NCI-H2171 (cell line): ENCODE results near the gene RMRP.

Source experiments
- DNase-seq: peaks from one replicate; lab custom pipeline; 2025; lab: John Stamatoyannopoulos, UW

The RMRP gene

DNA sequence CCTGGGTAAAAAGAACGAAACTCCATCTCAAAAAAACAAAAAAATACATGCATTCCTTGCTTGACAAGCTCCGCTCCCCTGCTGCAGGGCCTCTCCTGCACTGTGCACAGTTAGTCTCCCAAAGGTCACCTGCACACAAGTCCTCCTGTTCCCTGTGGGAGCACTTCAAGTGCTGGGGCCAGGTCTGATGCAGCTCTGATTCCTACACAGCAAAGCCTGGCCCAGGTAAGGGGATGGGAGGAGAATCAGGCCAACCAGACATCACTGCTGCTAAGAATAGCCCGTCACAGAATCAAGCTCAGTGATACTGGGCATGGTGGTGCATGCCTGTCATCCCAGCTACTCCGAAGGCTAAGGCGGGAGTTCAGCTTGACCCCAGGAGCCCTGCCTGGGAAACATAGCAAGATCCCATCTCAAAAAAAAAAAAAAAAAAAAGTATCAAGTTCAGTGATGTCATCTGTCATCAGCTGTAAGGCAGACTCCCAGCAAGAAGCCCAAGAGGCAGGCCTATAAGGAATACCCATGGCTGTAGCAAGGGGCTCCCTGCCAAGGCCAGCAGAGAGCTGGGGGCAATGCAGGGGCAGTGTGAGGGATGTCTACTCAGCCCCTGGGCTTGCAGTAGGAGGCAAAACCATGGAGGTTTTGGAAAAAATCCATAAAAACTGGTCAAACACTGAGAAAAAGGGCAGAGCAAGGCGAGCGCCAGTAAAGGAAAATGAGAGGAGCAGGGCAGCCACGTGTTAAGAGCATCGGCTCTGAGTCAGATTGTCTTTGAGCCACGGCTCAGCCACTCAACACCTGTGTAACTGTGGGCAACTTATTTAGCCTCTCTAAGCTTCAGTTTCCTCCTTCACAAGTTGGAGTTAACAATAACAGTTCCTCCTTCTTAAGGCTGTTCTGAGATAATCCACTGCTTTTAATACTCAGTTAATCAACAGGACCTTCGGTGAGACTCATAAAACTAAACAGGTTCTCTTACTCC, 28.7 kb upstream of the RMRP start:
- DNase-seq: no peak

DNA sequence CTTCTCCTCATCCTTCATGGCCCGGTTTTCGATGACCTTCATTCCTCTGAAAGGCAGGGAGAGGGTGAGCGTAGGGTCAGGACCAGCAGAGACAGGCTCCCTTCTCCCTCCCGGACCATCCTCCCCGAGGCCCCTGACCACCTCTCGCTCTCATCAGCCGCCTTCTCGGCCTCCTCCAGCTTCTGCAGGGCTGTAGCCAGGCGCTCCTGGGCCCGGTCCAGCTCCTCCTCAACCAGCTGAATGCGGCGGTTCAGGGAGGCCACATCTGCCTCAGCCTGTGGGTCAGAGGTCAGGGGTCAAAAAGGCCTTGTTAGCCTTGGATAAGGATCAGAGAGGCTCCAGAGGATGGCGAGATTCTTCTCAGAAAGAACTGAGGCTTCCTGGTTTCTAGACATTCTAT, 27.7 kb upstream of the RMRP start:
- no peak for DNase-seq

DNA sequence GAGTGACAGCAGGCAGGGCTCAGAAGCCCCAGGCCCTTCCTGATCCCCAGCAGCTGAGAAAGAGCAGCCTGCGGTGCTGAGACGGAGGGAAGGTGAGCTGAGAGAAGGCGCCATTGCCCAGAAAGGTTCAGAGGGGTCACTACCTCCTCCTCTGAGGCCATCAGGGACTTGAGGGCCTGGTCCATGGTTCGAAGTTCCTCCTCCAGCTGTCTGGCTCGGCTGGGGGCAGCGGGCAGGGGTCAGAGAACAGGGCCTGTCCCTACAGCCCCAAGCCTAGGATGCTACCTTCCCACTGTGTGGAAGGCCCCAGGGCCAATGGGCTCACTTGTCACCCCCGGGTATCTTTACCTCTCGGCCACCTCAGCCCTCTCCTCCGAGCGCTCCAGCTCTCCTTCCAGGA, 27.1 kb upstream of the RMRP start:
- no peak for DNase-seq

DNA sequence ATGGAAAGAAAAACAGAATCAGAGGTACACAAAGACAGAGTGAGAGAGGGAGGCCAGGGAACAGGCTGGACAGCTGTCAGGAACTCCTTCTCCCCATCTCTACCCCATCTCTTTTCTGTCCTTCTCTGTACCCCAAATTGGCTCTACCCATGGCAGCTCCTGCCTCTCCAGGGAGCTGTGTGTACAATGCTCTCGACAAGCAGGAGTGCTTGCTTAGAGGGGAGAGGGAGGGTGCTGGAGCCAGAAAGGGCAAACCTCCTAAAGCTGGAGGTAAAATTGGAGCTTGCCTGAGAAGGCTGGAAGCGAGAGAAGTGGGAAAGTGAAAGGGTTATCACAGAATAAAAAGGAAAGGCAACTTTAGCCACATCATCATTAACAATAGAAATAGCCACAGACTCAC, 25.5 kb upstream of the RMRP start:
- no peak for DNase-seq

DNA sequence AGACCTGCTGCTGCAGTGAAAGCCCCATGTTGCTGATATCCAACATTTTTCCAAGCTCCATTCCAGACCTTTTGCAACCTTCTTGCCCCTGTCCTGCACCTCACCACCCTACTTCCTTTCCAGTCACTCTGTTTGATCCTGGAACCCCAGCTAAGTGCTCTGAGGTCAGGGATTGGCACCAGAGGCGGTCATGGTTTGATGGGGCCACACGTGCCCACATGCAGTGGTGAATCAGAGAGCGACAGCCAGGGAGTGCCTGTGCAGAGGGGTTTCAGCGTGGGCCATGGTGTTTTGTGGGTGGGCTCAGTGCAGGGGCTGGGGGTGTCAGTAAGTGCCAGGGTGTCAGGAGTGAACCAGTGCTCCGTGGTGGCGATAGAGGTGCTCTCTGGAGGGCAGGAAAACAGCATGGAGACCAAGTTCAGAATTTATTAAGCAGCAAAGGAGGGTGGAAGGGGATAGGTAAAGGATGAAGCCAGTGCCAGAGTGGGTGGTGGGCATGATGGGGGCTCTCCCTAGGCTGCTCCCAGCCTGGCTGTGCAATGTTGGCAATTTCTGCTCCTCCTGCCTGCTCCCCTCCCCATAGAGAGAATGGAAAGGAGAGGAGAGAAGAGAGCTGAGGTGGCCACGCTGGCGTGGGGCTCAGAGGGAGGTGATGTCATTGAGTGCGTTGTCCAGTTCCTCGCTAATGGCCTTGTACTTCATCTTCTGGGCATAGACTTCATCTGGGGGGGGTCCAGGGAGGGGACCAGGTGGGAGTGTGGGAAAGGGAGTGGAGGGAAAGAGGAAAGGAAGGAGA, 24.9 kb upstream of the RMRP start:
- no peak for DNase-seq

DNA sequence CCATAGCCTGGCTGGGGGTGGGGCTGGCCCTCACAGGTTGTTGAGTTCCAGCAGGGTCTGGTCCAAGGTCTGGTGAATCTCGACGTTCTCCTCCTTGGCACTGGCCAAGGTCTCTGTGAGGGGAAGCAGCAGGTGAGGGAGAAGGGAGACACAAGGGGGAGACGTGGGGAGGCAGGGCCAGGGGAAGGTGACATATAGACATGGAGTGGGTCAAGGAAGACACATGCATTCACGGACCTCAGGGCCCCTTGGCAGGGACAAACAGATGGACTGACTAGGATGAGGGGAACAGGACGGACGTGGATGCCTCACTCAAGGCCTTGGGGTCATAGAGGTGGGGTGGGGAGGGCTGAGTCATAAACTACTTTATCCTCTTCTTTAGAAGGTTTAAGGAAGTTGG, 24.2 kb upstream of the RMRP start:
- DNase-seq: no peak

DNA sequence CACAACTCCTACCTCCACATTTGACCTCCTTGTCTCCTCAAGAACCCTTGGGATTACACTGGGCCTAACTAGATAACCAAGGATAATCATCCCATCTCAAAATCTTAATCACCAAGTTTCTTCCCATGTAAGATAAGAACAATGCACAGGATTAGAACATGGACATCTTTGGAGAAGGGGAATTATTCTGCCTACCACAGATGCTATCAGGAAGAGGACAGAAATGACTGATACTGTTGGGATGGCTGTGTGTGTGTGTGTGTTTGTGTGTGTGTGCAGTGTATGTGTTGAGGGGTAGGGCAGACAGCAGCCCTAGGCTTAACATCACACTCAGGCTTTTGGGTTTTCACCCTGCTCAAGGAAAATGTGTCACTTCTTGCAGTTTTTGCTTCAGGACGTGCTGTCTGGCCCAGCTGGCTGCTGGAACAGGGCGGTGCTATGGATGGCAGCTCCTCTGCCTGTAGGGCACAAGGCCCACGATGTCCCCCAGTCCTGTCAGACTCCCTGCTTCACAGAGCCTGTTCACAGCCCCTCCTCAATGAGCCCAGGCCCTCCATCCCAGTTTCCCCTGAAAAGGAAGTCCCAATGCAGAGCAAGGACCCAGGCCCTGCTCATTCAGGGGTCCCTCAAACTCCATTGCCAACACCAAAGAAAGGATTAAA, 23.7 kb upstream of the RMRP start:
- DNase-seq: no peak

DNA sequence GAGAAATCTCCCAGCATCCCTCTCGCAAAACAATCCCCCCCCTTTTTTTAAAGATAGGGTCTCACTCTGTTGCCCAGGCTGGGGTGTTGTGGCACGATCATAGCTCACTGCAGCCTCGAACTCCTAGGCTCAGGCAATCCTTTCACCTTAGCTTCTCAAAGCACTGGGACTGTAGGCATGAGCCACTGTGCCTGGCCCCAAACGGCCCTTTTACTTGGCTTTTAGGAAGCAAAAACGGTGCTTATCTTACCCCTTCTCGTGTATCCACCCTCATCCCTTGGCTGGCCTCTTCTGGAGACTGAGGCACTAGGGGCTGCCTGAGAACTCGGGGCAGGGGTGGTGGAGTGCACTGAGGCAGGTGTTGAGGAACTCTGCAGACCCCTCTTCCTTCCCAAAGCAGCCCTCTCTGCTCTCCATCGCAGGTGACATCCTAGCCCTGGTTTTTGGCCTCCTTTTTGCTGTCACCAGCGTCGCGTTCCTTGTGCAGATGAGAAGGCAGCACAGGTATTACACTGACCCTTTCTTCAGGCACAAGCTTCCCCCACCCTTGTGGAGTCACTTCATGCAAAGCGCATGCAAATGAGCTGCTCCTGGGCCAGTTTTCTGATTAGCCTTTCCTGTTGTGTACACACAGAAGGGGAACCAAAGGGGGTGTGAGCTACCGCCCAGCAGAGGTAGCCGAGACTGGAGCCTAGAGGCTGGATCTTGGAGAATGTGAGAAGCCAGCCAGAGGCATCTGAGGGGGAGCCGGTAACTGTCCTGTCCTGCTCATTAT, 22.7 kb upstream of the RMRP start:
- no peak for DNase-seq

DNA sequence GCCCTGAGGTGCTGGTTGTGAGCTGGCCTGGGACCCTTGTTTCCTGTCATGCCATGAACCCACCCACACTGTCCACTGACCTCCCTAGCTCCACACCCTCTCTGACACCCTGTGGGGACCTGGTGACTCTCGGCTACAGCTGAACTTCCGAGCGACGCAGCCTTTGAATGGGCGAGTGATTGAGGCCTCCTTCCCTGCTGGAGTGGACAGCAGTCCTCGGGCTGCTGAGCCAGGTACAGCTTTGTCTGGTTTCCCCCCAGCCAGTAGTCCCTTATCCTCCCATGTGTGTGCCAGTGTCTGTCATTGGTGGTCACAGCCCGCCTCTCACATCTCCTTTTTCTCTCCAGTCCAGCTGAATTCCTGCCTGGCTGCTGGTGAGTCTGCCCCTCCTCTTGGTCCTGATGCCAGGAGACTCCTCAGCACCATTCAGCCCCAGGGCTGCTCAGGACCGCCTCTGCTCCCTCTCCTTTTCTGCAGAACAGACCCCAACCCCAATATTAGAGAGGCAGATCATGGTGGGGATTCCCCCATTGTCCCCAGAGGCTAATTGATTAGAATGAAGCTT, 22.0 kb upstream of the RMRP start:
- no peak for DNase-seq

DNA sequence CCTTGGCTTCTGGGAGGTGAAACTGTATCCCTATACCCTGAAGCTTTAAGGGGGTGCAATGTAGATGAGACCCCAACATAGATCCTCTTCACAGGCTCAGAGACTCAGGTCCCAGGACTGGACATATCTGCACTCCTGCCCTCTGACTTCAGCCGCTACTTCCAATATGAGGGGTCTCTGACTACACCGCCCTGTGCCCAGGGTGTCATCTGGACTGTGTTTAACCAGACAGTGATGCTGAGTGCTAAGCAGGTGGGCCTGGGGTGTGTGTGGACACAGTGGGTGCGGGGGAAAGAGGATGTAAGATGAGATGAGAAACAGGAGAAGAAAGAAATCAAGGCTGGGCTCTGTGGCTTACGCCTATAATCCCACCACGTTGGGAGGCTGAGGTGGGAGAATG, 21.3 kb upstream of the RMRP start:
- no peak for DNase-seq

DNA sequence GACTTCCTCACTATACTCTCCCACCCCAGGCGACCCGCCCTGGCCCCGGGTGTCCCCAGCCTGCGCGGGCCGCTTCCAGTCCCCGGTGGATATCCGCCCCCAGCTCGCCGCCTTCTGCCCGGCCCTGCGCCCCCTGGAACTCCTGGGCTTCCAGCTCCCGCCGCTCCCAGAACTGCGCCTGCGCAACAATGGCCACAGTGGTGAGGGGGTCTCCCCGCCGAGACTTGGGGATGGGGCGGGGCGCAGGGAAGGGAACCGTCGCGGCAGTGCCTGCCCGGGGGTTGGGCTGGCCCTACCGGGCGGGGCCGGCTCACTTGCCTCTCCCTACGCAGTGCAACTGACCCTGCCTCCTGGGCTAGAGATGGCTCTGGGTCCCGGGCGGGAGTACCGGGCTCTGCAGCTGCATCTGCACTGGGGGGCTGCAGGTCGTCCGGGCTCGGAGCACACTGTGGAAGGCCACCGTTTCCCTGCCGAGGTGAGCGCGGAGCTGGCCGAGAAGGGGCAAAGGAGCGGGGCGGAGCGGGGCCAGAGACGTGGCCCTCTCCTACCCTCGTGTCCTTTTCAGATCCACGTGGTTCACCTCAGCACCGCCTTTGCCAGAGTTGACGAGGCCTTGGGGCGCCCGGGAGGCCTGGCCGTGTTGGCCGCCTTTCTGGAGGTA, 18.0 kb upstream of the RMRP start:
- no peak for DNase-seq

DNA sequence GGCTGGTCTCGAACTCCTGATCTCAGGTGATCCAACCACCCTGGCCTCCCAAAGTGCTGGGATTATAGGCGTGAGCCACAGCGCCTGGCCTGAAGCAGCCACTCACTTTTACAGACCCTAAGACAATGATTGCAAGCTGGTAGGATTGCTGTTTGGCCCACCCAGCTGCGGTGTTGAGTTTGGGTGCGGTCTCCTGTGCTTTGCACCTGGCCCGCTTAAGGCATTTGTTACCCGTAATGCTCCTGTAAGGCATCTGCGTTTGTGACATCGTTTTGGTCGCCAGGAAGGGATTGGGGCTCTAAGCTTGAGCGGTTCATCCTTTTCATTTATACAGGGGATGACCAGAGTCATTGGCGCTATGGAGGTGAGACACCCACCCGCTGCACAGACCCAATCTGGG, 17.4 kb upstream of the RMRP start:
- DNase-seq: no peak

DNA sequence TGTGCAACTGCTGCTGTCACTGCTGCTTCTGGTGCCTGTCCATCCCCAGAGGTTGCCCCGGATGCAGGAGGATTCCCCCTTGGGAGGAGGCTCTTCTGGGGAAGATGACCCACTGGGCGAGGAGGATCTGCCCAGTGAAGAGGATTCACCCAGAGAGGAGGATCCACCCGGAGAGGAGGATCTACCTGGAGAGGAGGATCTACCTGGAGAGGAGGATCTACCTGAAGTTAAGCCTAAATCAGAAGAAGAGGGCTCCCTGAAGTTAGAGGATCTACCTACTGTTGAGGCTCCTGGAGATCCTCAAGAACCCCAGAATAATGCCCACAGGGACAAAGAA, 16.2 kb upstream of the RMRP start:
- DNase-seq: no peak

DNA sequence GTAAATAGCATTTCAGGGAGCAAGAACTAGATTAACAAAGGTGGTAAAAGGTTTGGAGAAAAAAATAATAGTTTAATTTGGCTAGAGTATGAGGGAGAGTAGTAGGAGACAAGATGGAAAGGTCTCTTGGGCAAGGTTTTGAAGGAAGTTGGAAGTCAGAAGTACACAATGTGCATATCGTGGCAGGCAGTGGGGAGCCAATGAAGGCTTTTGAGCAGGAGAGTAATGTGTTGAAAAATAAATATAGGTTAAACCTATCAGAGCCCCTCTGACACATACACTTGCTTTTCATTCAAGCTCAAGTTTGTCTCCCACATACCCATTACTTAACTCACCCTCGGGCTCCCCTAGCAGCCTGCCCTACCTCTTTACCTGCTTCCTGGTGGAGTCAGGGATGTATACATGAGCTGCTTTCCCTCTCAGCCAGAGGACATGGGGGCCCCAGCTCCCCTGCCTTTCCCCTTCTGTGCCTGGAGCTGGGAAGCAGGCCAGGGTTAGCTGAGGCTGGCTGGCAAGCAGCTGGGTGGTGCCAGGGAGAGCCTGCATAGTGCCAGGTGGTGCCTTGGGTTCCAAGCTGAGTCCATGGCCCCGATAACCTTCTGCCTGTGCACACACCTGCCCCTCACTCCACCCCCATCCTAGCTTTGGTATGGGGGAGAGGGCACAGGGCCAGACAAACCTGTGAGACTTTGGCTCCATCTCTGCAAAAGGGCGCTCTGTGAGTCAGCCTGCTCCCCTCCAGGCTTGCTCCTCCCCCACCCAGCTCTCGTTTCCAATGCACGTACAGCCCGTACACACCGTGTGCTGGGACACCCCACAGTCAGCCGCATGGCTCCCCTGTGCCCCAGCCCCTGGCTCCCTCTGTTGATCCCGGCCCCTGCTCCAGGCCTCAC, 15.6 kb upstream of the RMRP start, which contains the start of gene CA9:
CA9 (plus strand) TSS at position 797 of the 893 bp plus-strand sequence; CDS start at position 829, 32 bp downstream.
- DNase-seq: peak; percentile 55

DNA sequence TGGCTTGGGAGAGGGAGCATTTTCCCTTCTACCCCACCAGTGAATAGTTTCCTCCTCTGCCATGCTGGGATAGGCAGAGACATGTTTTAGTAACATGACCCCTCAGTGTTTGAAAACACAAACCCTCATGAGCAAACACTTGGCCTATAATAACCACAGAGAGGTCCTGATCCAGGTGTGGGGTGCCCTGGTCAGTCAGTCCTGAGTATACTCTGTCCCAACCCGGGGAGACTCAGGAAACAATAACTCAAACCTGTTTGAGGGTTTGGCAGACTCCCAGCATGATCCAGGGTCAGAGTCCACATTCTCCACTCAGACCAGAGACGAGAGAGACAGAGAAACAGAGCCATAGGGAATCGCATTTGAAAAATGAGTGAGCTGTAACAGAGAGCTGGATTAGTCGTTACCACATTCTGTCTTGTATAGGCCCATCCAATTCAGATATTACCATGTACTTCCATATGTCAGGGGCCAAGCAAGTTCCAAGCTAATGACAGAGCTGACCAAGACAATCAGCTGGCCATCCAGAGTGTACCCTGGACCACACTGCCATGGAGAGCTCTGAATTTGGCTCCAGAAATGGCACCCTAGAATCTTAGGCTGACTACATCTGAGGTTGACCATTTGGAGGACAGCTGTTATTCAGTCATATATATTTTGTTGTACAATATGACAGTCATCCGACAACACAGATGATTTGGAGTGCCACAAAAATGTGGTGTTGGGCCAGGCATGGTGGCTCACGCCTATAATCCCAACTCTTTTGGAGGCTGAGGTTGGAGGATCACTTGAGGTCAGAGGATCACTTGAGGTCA, 11.7 kb upstream of the RMRP start:
- no peak for DNase-seq

DNA sequence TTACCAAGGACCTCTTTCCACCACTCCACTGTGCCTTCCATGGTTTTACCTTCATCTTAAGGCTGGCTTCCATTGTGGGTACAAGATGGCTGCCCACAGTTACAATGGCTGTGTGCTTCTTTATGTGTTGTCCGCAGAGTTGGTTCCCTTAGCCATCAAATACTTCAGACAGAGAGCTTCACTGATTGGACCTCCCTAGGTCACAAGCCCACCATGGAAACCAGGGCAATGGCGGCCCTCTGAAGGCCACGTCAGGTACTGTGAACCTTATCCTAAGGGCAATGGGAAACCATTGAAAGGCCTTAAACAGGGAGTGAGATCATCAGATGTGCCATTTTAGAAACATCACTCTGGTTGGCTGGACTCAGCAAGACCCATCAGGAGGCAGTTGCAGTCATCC, 10.1 kb upstream of the RMRP start:
- DNase-seq: no peak

DNA sequence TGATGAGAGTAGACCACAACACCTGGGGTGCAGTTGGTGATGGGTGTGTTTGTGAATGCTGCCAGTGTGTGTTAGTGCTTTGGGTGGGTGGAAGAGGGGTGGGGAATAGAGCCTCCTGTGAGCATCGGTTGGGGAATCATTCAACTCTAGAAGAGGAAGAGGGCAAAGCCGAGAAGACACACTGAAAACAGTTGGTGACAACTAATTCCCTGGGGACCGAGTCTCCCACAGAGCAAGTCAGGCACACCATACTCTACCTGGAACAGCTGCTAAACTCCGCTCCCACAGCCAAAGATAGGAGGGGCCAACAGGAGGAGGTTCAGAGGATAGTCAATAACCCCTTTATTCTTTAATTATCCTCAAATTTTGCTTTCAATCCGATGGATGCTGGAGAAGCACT, 8.7 kb upstream of the RMRP start:
- DNase-seq: no peak

DNA sequence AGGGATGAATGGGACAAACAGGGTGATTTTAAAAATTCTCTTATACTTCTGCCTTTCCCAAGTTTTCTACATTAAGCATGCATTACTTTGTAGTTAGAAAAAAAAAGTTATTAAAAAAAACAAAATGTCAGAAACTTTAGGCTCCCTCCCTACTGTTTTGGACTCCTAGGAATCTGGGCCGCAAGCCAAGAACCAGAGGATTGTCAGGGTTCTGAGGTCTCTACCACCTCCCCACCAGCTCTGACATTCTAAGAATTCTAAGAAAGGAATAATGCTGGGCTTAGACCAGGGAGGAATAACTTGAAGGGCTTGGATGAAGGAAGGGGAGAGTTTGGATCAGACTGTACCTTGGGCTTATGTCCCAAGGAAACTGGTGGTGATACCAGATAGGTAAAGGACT, 8.2 kb upstream of the RMRP start:
- DNase-seq: no peak

DNA sequence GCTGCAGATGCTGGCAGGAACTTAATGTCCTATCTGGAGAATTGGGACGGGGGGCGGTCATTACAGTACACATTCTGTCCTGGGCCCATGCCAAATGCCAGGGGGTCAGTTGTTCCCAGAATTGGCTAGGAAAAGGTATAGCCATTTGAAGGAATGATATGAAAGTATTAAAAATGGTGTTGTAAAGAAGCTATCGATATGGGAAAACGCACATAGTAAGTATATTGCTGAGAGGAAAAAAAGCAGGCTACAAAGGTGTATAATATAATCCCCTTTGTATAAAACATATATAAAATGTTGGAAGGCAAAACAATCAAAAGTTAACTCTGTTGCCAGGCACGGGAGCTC, 7.6 kb upstream of the RMRP start:
- DNase-seq: no peak
